ENCODE measurements around the gene OR5A2.

GRCh38 chr11:59427068-59427382 lies 812 bp upstream of the OR5A2 start:
- no peak for TF ChIP-seq SIN3A (IDR thresholded peaks at IDR 0.05; ENCODE audit: borderline replicate concordance, insufficient read depth, low read length)
- TF ChIP-seq, protein P1, sequence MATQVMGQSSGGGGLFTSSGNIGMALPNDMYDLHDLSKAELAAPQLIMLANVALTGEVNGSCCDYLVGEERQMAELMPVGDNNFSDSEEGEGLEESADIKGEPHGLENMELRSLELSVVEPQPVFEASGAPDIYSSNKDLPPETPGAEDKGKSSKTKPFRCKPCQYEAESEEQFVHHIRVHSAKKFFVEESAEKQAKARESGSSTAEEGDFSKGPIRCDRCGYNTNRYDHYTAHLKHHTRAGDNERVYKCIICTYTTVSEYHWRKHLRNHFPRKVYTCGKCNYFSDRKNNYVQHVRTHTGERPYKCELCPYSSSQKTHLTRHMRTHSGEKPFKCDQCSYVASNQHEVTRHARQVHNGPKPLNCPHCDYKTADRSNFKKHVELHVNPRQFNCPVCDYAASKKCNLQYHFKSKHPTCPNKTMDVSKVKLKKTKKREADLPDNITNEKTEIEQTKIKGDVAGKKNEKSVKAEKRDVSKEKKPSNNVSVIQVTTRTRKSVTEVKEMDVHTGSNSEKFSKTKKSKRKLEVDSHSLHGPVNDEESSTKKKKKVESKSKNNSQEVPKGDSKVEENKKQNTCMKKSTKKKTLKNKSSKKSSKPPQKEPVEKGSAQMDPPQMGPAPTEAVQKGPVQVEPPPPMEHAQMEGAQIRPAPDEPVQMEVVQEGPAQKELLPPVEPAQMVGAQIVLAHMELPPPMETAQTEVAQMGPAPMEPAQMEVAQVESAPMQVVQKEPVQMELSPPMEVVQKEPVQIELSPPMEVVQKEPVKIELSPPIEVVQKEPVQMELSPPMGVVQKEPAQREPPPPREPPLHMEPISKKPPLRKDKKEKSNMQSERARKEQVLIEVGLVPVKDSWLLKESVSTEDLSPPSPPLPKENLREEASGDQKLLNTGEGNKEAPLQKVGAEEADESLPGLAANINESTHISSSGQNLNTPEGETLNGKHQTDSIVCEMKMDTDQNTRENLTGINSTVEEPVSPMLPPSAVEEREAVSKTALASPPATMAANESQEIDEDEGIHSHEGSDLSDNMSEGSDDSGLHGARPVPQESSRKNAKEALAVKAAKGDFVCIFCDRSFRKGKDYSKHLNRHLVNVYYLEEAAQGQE (IDR thresholded peaks at IDR 0.05; ENCODE audit: insufficient read depth in 1 of 2, low read depth in 2 of 2, low read length in 2 of 2): no peak
- no peak for TF ChIP-seq TAF1 (IDR thresholded peaks at IDR 0.05; ENCODE audit: borderline replicate concordance, insufficient read depth, low read length)

Measured in PFSK-1 (cell line).